DND-41 (cell line): ENCODE results near the gene ADGRG7.

Experiments
- ATAC-seq: fragments of 200-7000 bp; cut with Tn5 transposase; 3 replicates; pipeline ENCODE4 v1.9.1; 2021; ENCODE audit warnings: low read depth; ENCODE audit not compliant: insufficient read depth
- DNase-seq: peaks from one replicate; pipeline ENCODE4 v3.0.0-alpha.2; 2020
- H2AFZ ChIP-seq: 2 replicates; pipeline ENCODE4 v1.6.0; 2012; ENCODE audit warnings: low read depth, low read length
- H3K27ac ChIP-seq: 2 replicates; pipeline ENCODE4 v1.5.1; 2012; ENCODE audit warnings: low read length, inconsistent platforms
- H3K27me3 ChIP-seq: fragments of 200-600 bp; sonication (generic); 2 replicates; pipeline ENCODE4 v1.6.0; 2012; ENCODE audit warnings: low read length, mild to moderate bottlenecking, inconsistent platforms; ENCODE audit not compliant: insufficient read depth, poor library complexity
- H3K36me3 ChIP-seq: 2 replicates; pipeline ENCODE4 v1.5.1; 2012; ENCODE audit warnings: low read length, inconsistent platforms; ENCODE audit not compliant: insufficient read depth
- H3K4me1 ChIP-seq: 2 replicates; pipeline ENCODE4 v1.5.1; 2012; ENCODE audit warnings: mild to moderate bottlenecking, low read length; ENCODE audit not compliant: insufficient read depth
- H3K4me2 ChIP-seq: 2 replicates; pipeline ENCODE4 v1.6.0; 2012; ENCODE audit warnings: mild to moderate bottlenecking, moderate library complexity, low read length, inconsistent platforms; ENCODE audit not compliant: insufficient read depth
- H3K4me3 ChIP-seq, 2 experiments: fragments of 200-600 bp in 1 of 2; shearing (Covaris generic) in 1 of 2; 2 replicates each; pipeline ENCODE4 v1.5.1; 2012 to 2016; ENCODE audit warnings: inconsistent platforms in 2 of 2, low read length in 2 of 2, mild to moderate bottlenecking in 2 of 2, low read depth in 1 of 2, moderate library complexity in 1 of 2
- H3K79me2 ChIP-seq: 2 replicates; pipeline ENCODE4 v1.6.0; 2012; ENCODE audit warnings: low read length, inconsistent platforms; ENCODE audit not compliant: insufficient read depth
- H3K9ac ChIP-seq: 2 replicates; pipeline ENCODE4 v1.6.0; 2012; ENCODE audit warnings: low read depth, mild to moderate bottlenecking, inconsistent platforms, low read length, moderate library complexity
- H3K9me3 ChIP-seq: 2 replicates; pipeline ENCODE4 v1.5.1; 2012; ENCODE audit warnings: low read length, moderate library complexity, mild to moderate bottlenecking, inconsistent platforms; ENCODE audit not compliant: insufficient read depth, severe bottlenecking
- H4K20me1 ChIP-seq: 2 replicates; pipeline ENCODE4 v1.6.0; 2012; ENCODE audit warnings: low read length; ENCODE audit not compliant: insufficient read depth
- EZH2 ChIP-seq: IDR thresholded peaks from 3 replicates; pipeline ENCODE4 v1.6.1; 2012; ENCODE audit warnings: borderline replicate concordance, low read depth, mild to moderate bottlenecking, moderate library complexity, low read length, inconsistent platforms; ENCODE audit not compliant: severe bottlenecking
- TF ChIP-seq, protein P1 (sequence below): IDR thresholded peaks from 2 replicates; pipeline ENCODE4 v1.5.1; 2012; ENCODE audit warnings: borderline replicate concordance, low read length, moderate library complexity, mild to moderate bottlenecking; ENCODE audit not compliant: poor library complexity, severe bottlenecking; ENCODE audit errors: extremely low read depth

The ADGRG7 gene

DNA sequence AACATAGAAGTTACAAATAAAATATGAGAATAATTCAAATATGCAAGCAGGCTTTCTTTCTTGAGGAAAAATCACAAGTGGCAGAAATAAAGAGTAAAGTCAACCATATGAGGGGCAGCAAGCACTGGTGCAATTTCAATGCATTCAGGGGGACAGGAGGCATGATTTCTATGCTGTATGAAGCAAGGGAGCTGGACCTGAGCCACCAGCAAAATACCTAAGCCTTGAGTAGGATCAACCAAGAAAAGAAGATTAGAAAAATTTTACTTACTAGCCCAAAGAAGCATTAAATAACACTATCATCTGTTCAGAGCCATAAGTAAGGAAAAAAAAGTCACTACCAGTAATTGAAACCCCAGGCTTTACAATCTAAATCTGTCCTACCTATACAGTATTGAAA is 6.3 kb downstream of the ADGRG7 start:
- no peak overlapping the region for H3K4me2 ChIP-seq
- no peaks in the 10 kb centered on the region for H3K9me3 ChIP-seq
- no peaks in the 10 kb centered on the region for H3K79me2 ChIP-seq
- TF ChIP-seq EZH2: no peak
- H3K27me3 ChIP-seq: no peaks in the 10 kb centered on the region
- no peaks in the 10 kb centered on the region for H4K20me1 ChIP-seq
- no peak overlapping the region for H2AFZ ChIP-seq
- ATAC-seq: no peak
- H3K4me1 ChIP-seq: no peaks in the 10 kb centered on the region
- H3K27ac ChIP-seq: no peak overlapping the region
- no peaks in the 10 kb centered on the region for H3K36me3 ChIP-seq
- no peak overlapping the region for H3K4me3 ChIP-seq
- DNase-seq: no peak
- no peak overlapping the region for H3K9ac ChIP-seq

DNA sequence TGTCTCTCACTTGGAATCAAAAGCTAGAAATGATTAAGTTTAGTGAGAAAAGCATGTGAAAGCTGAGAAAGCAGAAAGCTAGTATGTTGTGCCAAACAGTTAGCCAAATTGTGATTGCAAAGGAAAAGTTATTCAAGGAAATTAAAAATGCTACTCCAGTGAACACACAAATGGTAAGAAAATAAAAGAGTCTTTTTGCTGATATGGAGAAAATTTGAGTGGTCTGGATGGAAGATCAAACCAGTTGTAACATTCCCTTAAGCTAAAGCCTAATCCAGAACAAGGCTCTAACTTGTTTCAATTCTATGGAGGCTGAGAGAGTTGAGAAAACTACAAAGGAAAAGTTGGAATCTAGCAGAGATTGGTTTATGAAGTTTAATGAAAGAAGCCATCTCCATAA is 11.8 kb downstream of the ADGRG7 start:
- no peak overlapping the region for H3K4me2 ChIP-seq
- H3K4me3 ChIP-seq: no peak overlapping the region
- H3K79me2 ChIP-seq: no peaks in the 10 kb centered on the region
- H3K27me3 ChIP-seq: no peaks in the 10 kb centered on the region
- no peak overlapping the region for H2AFZ ChIP-seq
- H3K27ac ChIP-seq: no peak overlapping the region
- H3K36me3 ChIP-seq: no peaks in the 10 kb centered on the region
- DNase-seq (no peak), ATAC-seq (no peak)
- H3K4me1 ChIP-seq: no peaks in the 10 kb centered on the region
- no peaks in the 10 kb centered on the region for H4K20me1 ChIP-seq
- no peak overlapping the region for H3K9ac ChIP-seq
- TF ChIP-seq, protein P1, sequence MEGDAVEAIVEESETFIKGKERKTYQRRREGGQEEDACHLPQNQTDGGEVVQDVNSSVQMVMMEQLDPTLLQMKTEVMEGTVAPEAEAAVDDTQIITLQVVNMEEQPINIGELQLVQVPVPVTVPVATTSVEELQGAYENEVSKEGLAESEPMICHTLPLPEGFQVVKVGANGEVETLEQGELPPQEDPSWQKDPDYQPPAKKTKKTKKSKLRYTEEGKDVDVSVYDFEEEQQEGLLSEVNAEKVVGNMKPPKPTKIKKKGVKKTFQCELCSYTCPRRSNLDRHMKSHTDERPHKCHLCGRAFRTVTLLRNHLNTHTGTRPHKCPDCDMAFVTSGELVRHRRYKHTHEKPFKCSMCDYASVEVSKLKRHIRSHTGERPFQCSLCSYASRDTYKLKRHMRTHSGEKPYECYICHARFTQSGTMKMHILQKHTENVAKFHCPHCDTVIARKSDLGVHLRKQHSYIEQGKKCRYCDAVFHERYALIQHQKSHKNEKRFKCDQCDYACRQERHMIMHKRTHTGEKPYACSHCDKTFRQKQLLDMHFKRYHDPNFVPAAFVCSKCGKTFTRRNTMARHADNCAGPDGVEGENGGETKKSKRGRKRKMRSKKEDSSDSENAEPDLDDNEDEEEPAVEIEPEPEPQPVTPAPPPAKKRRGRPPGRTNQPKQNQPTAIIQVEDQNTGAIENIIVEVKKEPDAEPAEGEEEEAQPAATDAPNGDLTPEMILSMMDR: no peak
- TF ChIP-seq EZH2: no peak
- no peaks in the 10 kb centered on the region for H3K9me3 ChIP-seq

DNA sequence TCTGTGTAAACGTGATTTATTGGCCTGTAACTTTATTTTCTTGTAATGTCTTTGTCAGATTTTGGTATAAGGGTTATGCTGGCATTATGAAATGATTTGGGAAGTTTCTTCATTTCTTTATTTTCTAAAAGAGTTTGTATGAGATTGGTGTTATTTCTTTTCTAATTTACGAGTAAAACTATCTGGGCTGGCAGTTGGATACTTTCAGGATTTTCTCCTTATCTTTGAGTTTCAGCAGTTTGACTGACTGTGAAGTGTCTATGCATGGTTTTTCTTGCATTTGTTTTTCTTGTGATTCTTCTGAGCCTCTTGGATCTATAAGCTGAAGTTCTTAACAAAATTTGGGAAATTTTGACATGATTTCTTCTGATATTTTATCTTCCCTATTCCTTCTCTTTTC is 18.1 kb downstream of the ADGRG7 start:
- H3K27ac ChIP-seq: no peak overlapping the region
- H4K20me1 ChIP-seq: no peaks in the 10 kb centered on the region
- no peaks in the 10 kb centered on the region for H3K9me3 ChIP-seq
- H3K36me3 ChIP-seq: no peaks in the 10 kb centered on the region
- no peak for TF ChIP-seq EZH2
- TF ChIP-seq, protein P1: no peak
- no peaks in the 10 kb centered on the region for H3K4me1 ChIP-seq
- H3K27me3 ChIP-seq: no peaks in the 10 kb centered on the region
- DNase-seq: no peak
- H3K9ac ChIP-seq: no peak overlapping the region
- H3K4me2 ChIP-seq: no peak overlapping the region
- H3K4me3 ChIP-seq: no peak overlapping the region
- ATAC-seq: no peak
- no peaks in the 10 kb centered on the region for H3K79me2 ChIP-seq
- H2AFZ ChIP-seq: no peak overlapping the region

- no peaks in the 10 kb centered on the region for H3K27me3 ChIP-seq
- no peaks in the 10 kb centered on the region for H4K20me1 ChIP-seq
- no peaks in the 10 kb centered on the region for H3K9me3 ChIP-seq
- H3K79me2 ChIP-seq: no peaks in the 10 kb centered on the region
- H3K4me3 ChIP-seq: no peak overlapping the region
- ATAC-seq: no peak
- no peak overlapping the region for H3K4me2 ChIP-seq
- H3K27ac ChIP-seq: no peak overlapping the region
- no peaks in the 10 kb centered on the region for H3K4me1 ChIP-seq
- H3K36me3 ChIP-seq: no peaks in the 10 kb centered on the region
- no peak overlapping the region for H3K9ac ChIP-seq
- TF ChIP-seq EZH2: no peak
- TF ChIP-seq, protein P1: no peak
- no peak overlapping the region for H2AFZ ChIP-seq
- DNase-seq: no peak
Observed at GRCh38 chr3:100629421-100630127, 20.2 kb downstream of the ADGRG7 start.
